ENCODE measurements around the gene TACSTD2.
"Not testable (repeated sequence)": the region's sequence is repeated elsewhere in the genome, so short reads cannot be mapped to it uniquely, and the experiment has no call there.

TACSTD2 gene

DNA sequence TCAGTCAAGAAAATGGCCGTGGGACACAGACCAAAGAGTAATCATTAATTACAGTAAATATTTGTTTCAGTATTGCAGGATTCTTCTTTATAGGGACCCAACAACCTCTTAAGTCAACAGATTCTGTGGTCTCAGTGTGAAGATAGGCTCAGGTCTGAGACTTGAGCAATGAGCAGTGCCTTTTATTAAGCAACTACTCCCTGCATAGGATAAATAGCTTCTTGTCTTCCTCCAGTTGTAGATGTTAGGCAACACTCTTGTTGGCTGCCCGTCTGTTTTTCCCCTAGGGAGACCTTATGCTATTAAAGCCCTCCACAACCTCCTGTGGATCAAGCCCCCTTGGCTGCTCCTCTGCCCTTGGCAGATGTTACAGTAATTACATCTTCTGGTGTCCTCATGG lies 28.7 kb downstream of the TACSTD2 start:
- TF ChIP-seq, protein P1, sequence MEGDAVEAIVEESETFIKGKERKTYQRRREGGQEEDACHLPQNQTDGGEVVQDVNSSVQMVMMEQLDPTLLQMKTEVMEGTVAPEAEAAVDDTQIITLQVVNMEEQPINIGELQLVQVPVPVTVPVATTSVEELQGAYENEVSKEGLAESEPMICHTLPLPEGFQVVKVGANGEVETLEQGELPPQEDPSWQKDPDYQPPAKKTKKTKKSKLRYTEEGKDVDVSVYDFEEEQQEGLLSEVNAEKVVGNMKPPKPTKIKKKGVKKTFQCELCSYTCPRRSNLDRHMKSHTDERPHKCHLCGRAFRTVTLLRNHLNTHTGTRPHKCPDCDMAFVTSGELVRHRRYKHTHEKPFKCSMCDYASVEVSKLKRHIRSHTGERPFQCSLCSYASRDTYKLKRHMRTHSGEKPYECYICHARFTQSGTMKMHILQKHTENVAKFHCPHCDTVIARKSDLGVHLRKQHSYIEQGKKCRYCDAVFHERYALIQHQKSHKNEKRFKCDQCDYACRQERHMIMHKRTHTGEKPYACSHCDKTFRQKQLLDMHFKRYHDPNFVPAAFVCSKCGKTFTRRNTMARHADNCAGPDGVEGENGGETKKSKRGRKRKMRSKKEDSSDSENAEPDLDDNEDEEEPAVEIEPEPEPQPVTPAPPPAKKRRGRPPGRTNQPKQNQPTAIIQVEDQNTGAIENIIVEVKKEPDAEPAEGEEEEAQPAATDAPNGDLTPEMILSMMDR (conservative IDR thresholded peaks at IDR 0.05; ENCODE audit: low read depth, low read length): no peak
- no peak for DNase-seq (ENCODE audit: low read depth)
- H3K4me3 ChIP-seq (ENCODE audit: low read length): no peak overlapping the region

GRCh38 chr1:58546520-58547308 lies 30.3 kb downstream of the TACSTD2 start, which contains the start of gene OMA1:
Gene OMA1 (minus strand): TSS chr1:58546726. CDS start chr1:58539294, 7,432 bp downstream.
- DNase-seq (ENCODE audit: low read depth): peak; percentile 86
- TF ChIP-seq, protein P1 (conservative IDR thresholded peaks at IDR 0.05; ENCODE audit: low read depth, low read length): peak; percentile 98
- H3K4me3 ChIP-seq (ENCODE audit: low read length): peak within 1 kb of the TSS; percentile 77

- DNase-seq (ENCODE audit: low read depth): no peak
- TF ChIP-seq, protein P1 (conservative IDR thresholded peaks at IDR 0.05; ENCODE audit: low read depth, low read length): no peak
- H3K4me3 ChIP-seq (ENCODE audit: low read length): peak overlapping the region; percentile 77
Measured at GRCh38 chr1:58545591-58546519, 31.2 kb downstream of the TACSTD2 start.

DNA sequence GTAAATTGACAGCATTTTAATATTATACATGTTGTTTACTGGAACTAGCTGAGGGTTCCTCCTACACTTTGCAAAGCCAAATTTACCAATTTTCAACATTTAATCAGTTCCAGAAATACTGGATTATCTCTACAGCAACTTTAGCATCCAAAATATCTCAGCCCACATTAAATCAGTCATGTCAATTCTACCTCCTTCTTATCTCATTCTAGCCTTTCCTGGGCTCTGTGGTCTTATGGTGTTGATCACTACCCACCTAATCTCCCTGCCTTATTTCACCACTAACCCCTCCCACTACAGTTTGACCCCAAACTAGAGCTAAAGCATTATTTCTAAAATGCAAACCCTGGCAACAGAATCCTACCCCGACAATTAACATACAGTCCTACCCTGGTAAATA lies 33.8 kb downstream of the TACSTD2 start:
- TF ChIP-seq, protein P1 (conservative IDR thresholded peaks at IDR 0.05; ENCODE audit: low read depth, low read length): no peak

GRCh38 chr1:58539553-58539952 lies 37.5 kb downstream of the TACSTD2 start:
- TF ChIP-seq, protein P1 (conservative IDR thresholded peaks at IDR 0.05; ENCODE audit: low read depth, low read length): no peak
- no peak overlapping the region for H3K4me3 ChIP-seq (ENCODE audit: low read length)
- DNase-seq (ENCODE audit: low read depth): no peak

More for the DNA sequence above, 33.8 kb downstream of the TACSTD2 start:
- no peak for DNase-seq (ENCODE audit: low read depth)
- H3K4me3 ChIP-seq (ENCODE audit: low read length): no peak overlapping the region

GRCh38 chr1:58538821-58539220 lies 38.2 kb downstream of the TACSTD2 start:
- TF ChIP-seq, protein P1 (conservative IDR thresholded peaks at IDR 0.05; ENCODE audit: low read depth, low read length): no peak
- no peak for DNase-seq (ENCODE audit: low read depth)
- no peak overlapping the region for H3K4me3 ChIP-seq (ENCODE audit: low read length)

GRCh38 chr1:58531842-58532241 lies 45.2 kb downstream of the TACSTD2 start:
- not testable (repeated sequence) for DNase-seq (ENCODE audit: low read depth); H3K4me3 ChIP-seq (ENCODE audit: low read length)

Measured in retinal pigment epithelial cell (primary cell).